Measurements from ENCODE around the gene C1orf21. TPM values are rescaled to one million over a fixed set of nuclear protein-coding genes. Genes with fewer than 3 reads are reported as not detected.

C1orf21 gene
- total RNA-seq, 1 donor from 2014 or later, result 0.09 TPM

DNA sequence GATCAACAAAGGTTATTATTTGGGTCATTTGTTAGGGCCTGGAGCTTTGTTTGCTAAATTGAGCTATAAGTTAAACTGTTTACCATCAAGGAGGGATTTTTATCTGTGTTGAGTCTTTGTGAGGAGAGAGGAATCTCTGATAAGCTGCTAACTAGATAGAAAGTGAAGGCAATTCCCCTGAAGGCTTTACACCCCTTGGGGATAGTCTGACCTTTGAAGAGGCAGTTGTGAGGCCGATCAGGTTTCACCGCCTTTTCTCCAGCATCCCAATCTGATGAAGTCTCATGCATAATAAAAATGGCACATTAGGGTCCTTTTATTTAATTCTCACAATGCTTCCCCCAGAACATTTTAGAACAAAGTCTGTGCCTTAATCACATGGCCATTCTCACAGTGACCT lies 21.8 kb downstream of the C1orf21 start:
- peaks cover 2% of the 10 kb centered on the region for H3K27me3 Mint-ChIP-seq
- H3K9me3 Mint-ChIP-seq, result no peaks in the 10 kb centered on the region
- DNase-seq, result no peak
- no peaks in the 10 kb centered on the region for H3K4me1 Mint-ChIP-seq
- no peaks in the 10 kb centered on the region for H3K36me3 Mint-ChIP-seq (ENCODE audit: low read depth)
- ATAC-seq (ENCODE audit: low read depth), result no peak
- TF ChIP-seq, protein P1, sequence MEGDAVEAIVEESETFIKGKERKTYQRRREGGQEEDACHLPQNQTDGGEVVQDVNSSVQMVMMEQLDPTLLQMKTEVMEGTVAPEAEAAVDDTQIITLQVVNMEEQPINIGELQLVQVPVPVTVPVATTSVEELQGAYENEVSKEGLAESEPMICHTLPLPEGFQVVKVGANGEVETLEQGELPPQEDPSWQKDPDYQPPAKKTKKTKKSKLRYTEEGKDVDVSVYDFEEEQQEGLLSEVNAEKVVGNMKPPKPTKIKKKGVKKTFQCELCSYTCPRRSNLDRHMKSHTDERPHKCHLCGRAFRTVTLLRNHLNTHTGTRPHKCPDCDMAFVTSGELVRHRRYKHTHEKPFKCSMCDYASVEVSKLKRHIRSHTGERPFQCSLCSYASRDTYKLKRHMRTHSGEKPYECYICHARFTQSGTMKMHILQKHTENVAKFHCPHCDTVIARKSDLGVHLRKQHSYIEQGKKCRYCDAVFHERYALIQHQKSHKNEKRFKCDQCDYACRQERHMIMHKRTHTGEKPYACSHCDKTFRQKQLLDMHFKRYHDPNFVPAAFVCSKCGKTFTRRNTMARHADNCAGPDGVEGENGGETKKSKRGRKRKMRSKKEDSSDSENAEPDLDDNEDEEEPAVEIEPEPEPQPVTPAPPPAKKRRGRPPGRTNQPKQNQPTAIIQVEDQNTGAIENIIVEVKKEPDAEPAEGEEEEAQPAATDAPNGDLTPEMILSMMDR (IDR thresholded peaks at IDR 0.05), result no peak
- ChIA-PET CTCF (no interaction called here), POLR2A (no interaction called here)
- H3K4me3 Mint-ChIP-seq, result no peak overlapping the region
- H3K27ac Mint-ChIP-seq, result no peak overlapping the region
- intact Hi-C loops (cut with micrococcal nuclease), result no loop called here

DNA sequence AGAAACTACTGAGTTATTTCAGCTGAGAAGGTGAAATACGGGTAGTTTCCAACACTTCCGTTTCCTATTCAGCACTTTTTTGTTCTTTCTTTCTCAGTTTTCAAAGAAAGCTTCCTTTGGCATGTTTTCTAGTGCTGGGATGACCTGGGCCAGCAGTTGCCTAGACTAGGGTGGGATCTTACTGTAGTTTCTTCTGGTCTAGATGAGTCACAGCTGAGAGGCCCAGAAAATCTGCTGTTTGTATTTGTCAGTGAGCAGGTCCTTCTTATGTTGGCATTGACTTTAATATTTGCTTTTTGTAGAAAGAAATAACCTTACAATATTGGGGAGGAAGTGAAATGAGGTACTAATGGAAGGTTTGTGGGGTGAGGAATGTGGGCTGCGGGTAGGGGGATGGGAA lies 22.2 kb downstream of the C1orf21 start:
- Mint-ChIP-seq H3K27me3 (peaks cover 3% of the 10 kb centered on the region), H3K4me1 (no peaks in the 10 kb centered on the region), H3K9me3 (no peaks in the 10 kb centered on the region), H3K4me3 (no peak overlapping the region), H3K27ac (peak overlapping the region; percentile 5), H3K36me3 (ENCODE audit: low read depth) (no peaks in the 10 kb centered on the region)
- intact Hi-C loops (cut with micrococcal nuclease), result no loop called here
- CTCF ChIA-PET, result no interaction called here
- POLR2A ChIA-PET, result no interaction called here
- DNase-seq, result no peak
- ATAC-seq (ENCODE audit: low read depth), result no peak
- TF ChIP-seq, protein P1 (IDR thresholded peaks at IDR 0.05), result no peak

DNA sequence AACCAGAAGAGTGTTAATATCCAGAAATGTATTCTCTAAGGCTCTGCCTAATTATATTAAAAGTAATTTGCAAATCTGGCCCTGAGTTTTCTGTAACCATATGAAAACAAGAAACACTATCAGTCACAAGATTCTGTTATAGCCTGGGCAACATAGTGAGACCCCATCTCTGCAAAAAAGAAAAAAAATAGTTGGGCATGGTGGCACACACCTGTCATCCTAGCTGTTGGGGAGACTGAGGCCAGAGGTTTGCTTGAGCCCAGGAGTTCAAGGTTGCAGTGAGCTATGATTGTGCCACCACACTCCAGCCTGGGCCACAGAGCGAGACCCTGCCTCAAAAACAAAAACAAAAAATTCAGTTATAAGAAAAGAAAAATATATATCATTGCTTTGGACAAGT lies 25.6 kb downstream of the C1orf21 start:
- Mint-ChIP-seq H3K9me3 (no peaks in the 10 kb centered on the region), H3K4me3 (no peak overlapping the region), H3K27ac (no peak overlapping the region), H3K4me1 (no peaks in the 10 kb centered on the region), H3K36me3 (ENCODE audit: low read depth) (no peaks in the 10 kb centered on the region), H3K27me3 (peaks cover 8% of the 10 kb centered on the region)
- no peak for DNase-seq
- ChIA-PET POLR2A (no interaction called here), CTCF (no interaction called here)
- intact Hi-C loops (cut with micrococcal nuclease), result no loop called here
- TF ChIP-seq, protein P1 (IDR thresholded peaks at IDR 0.05), result no peak
- no peak for ATAC-seq (ENCODE audit: low read depth)

DNA sequence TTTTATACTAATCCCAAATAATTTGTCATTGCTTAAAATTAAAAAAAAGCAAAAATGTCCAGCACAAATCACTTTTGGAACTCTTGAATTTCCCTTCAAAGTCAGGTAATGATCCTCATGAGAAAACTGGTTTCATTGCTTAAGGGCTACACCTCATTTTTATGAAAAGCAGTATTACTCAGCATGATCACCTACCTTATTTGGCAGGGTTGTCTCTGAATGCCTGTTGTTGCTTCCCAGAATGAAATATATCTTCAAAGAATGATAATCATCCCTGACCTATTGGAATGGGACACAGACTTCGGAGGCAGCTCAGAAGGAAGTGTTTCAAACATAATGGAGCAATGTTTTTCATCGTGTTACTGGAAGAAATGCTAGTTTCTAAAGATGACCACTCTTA lies 29.7 kb downstream of the C1orf21 start:
- DNase-seq (no peak), ATAC-seq (ENCODE audit: low read depth) (no peak)
- ChIA-PET CTCF (no interaction called here), POLR2A (interaction anchor here (0.6 kb wide), 1 partner anchor 162 kb away, joined by 8 read pairs; no protein-coding TSS in a partner anchor)
- no peaks in the 10 kb centered on the region for H3K9me3 Mint-ChIP-seq
- peaks cover 8% of the 10 kb centered on the region for H3K27me3 Mint-ChIP-seq
- TF ChIP-seq, protein P1 (IDR thresholded peaks at IDR 0.05), result no peak
- H3K4me1 Mint-ChIP-seq, result peaks cover 5% of the 10 kb centered on the region
- intact Hi-C loops (cut with micrococcal nuclease), result no loop called here
- no peaks in the 10 kb centered on the region for H3K36me3 Mint-ChIP-seq (ENCODE audit: low read depth)
- no peak overlapping the region for H3K4me3 Mint-ChIP-seq
- no peak overlapping the region for H3K27ac Mint-ChIP-seq

DNA sequence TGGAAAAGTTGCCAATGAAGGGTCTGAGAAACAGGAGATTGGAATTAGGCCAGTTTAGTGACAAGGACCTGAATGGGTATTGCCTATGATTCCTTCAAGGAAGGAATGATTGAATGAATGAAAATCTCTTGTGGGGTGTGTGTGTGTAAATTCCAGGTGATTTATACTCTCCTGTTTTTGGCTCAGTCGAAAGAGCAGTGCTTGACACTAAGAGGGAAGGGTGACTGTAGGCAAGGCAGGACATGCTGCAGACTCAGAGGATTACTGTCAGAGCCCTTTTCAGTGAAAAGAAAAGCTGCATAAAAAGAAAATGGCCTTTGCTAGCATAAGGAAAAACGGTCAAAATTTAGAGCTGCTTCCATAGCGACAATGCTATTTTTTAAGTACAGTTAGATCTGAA lies 30.1 kb downstream of the C1orf21 start:
- CTCF ChIA-PET, result no interaction called here
- Mint-ChIP-seq H3K4me3 (no peak overlapping the region), H3K4me1 (peaks cover 5% of the 10 kb centered on the region), H3K27me3 (peaks cover 8% of the 10 kb centered on the region), H3K36me3 (ENCODE audit: low read depth) (no peaks in the 10 kb centered on the region), H3K9me3 (no peaks in the 10 kb centered on the region), H3K27ac (no peak overlapping the region)
- no peak for ATAC-seq (ENCODE audit: low read depth)
- intact Hi-C loops (cut with micrococcal nuclease), result no loop called here
- DNase-seq, result no peak
- TF ChIP-seq, protein P1 (IDR thresholded peaks at IDR 0.05), result no peak
- POLR2A ChIA-PET, result interaction anchor here (0.6 kb wide), 1 partner anchor 161 kb away, joined by 8 read pairs; no protein-coding TSS in a partner anchor
